ENCODE data around the gene MAN1C1. TPM values are rescaled to one million over a fixed set of nuclear protein-coding genes. Genes with fewer than 3 reads are reported as not detected.

Gene MAN1C1
- total RNA-seq, 1 experiment from 2014 or later: 1.2 TPM

- TF ChIP-seq POLR2AphosphoS5 (IDR thresholded peaks at IDR 0.05; ENCODE audit: low read depth, low read length) (no peak), CBX3 (IDR thresholded peaks at IDR 0.05; ENCODE audit: low read depth) (no peak)
These were observed 123.5 kb downstream of the MAN1C1 start (continued) for GRCh38 chr1:25740071-25740470.

- Histone ChIP-seq H3K27me3 (ENCODE audit: insufficient read depth, low read length) (no peaks in the 10 kb centered on the region), H3K4me3 (replicated peaks in 1 of 2; ENCODE audit: low read depth in 1 of 2, low read length in 2 of 2) (no peak overlapping the region), H4K20me1 (ENCODE audit: insufficient read depth) (no peaks in the 10 kb centered on the region), H3K9me3 (ENCODE audit: control insufficient read depth in 1 of 2, insufficient read depth in 1 of 2, low read depth in 1 of 2, low read length in 2 of 2) (no peaks in the 10 kb centered on the region), H3K27ac (ENCODE audit: low read depth, low read length) (no peak overlapping the region), H3K9me2 (ENCODE audit: insufficient read depth) (no peaks in the 10 kb centered on the region), H3K9ac (ENCODE audit: low read length) (no peak overlapping the region), H3K4me1 (ENCODE audit: control insufficient read depth in 1 of 2, insufficient read depth in 2 of 2, low read length in 2 of 2) (no peaks in the 10 kb centered on the region), H2AFZ (ENCODE audit: low read depth, low read length, poor library complexity, severe bottlenecking) (no peak overlapping the region), H3K4me2 (ENCODE audit: low read length) (no peak overlapping the region), H3K36me3 (ENCODE audit: control insufficient read depth in 1 of 2, insufficient read depth in 2 of 2, low read length in 2 of 2) (no peaks in the 10 kb centered on the region), H3K79me2 (ENCODE audit: insufficient read depth, low read length) (no peaks in the 10 kb centered on the region)
- no peak for ATAC-seq
- intact Hi-C loops (cut with micrococcal nuclease): no loop called here
- ChIA-PET POLR2A (no interaction called here), CTCF (no interaction called here), RAD21 (ENCODE audit: low non-redundant PET in 1 of 2, low total read pairs in 2 of 2, uncharacterized antibody in 2 of 2, unreplicated experiment in 2 of 2) (no interaction called here)
- no TSS peak for BruUV-seq (replicated peaks)
- DNase-seq (ENCODE audit: low read depth, low spot score): no peak
- no peak for TF ChIP-seq YY1 (IDR thresholded peaks at IDR 0.05; ENCODE audit: extremely low read depth, insufficient replicate concordance, low read depth, low read length)
These were observed 125.7 kb downstream of the MAN1C1 start for GRCh38 chr1:25742316-25742715.

GRCh38 chr1:25743164-25744139 lies 126.9 kb downstream of the MAN1C1 start:
- H3K27me3 ChIP-seq (ENCODE audit: insufficient read depth, low read length): no peaks in the 10 kb centered on the region
- H4K20me1 ChIP-seq (ENCODE audit: insufficient read depth): no peaks in the 10 kb centered on the region
- H3K4me2 ChIP-seq (ENCODE audit: low read length): no peak overlapping the region
- H3K79me2 ChIP-seq (ENCODE audit: insufficient read depth, low read length): no peaks in the 10 kb centered on the region
- CTCF ChIA-PET: interaction anchor here (1.1 kb wide), 1 partner anchor 55 kb away, joined by 3 read pairs; no protein-coding TSS in a partner anchor
- no TSS peak for BruUV-seq (replicated peaks)
- RAD21 ChIA-PET (ENCODE audit: low non-redundant PET in 1 of 2, low total read pairs in 2 of 2, uncharacterized antibody in 2 of 2, unreplicated experiment in 2 of 2): no interaction called here
- DNase-seq (ENCODE audit: low read depth, low spot score): no peak
- no peak for ATAC-seq
- H3K27ac ChIP-seq (ENCODE audit: low read depth, low read length): no peak overlapping the region
- H3K9me2 ChIP-seq (ENCODE audit: insufficient read depth): no peaks in the 10 kb centered on the region
- H3K9ac ChIP-seq (ENCODE audit: low read length): no peak overlapping the region
- H3K36me3 ChIP-seq (ENCODE audit: control insufficient read depth in 1 of 2, insufficient read depth in 2 of 2, low read length in 2 of 2): no peaks in the 10 kb centered on the region
- H2AFZ ChIP-seq (ENCODE audit: low read depth, low read length, poor library complexity, severe bottlenecking): no peak overlapping the region
- no peaks in the 10 kb centered on the region for H3K4me1 ChIP-seq (ENCODE audit: control insufficient read depth in 1 of 2, insufficient read depth in 2 of 2, low read length in 2 of 2)
- POLR2A ChIA-PET: no interaction called here
- H3K9me3 ChIP-seq (ENCODE audit: control insufficient read depth in 1 of 2, insufficient read depth in 1 of 2, low read depth in 1 of 2, low read length in 2 of 2): no peaks in the 10 kb centered on the region
- intact Hi-C loops (cut with micrococcal nuclease): no loop called here
- H3K4me3 ChIP-seq (replicated peaks in 1 of 2; ENCODE audit: low read depth in 1 of 2, low read length in 2 of 2): no peak overlapping the region
- TF ChIP-seq POLR2A (IDR thresholded peaks at IDR 0.05; ENCODE audit: borderline replicate concordance, extremely low read depth, insufficient read depth, insufficient read length): no peak
- TF ChIP-seq ATF3 (IDR thresholded peaks at IDR 0.05): no peak
- TF ChIP-seq ZNF274 (IDR thresholded peaks at IDR 0.05; ENCODE audit: low read depth, low read length): no peak
- TF ChIP-seq CEBPB (IDR thresholded peaks at IDR 0.05; ENCODE audit: low read depth): no peak
- no peak for TF ChIP-seq REST (IDR thresholded peaks at IDR 0.05; ENCODE audit: low read depth)
- no peak for TF ChIP-seq ELF1 (IDR thresholded peaks at IDR 0.05; ENCODE audit: borderline replicate concordance, low read depth)
- no peak for TF ChIP-seq ZBTB33 (IDR thresholded peaks at IDR 0.05; ENCODE audit: extremely low read depth, insufficient replicate concordance, low read length)
- no peak for TF ChIP-seq POLR2AphosphoS5 (IDR thresholded peaks at IDR 0.05; ENCODE audit: low read depth, low read length)

Measured in HCT116 (cell line).